HEK293 (cell line): ENCODE data around the gene IGFBP2.
"Not testable (repeated sequence)": the region's sequence is repeated elsewhere in the genome, so short reads cannot be mapped to it uniquely, and the experiment has no call there.

Experiments used
- CTCF ChIA-PET: fragments of 350-600 bp; formaldehyde crosslinking; extraction: SDS; loops from one replicate; lab custom pipeline; 2021; ENCODE audit warnings: antibody characterized with exemption; lab: Yijun Ruan, JAX
- POLR2A ChIA-PET: fragments of 300-600 bp; formaldehyde crosslinking; extraction: SDS; loops from one replicate; lab custom pipeline; 2020; ENCODE audit warnings: antibody characterized with exemption, inconsistent platforms; lab: Yijun Ruan, JAX
- H3K27ac ChIP-seq: fragments of 200-500 bp; sonication (Bioruptor generic); 2 replicates; pipeline ENCODE4 v1.5.1; 2014; ENCODE audit warnings: low read depth, low read length, control low read depth, inconsistent platforms; ENCODE audit errors: extremely low read depth
- H3K36me3 ChIP-seq, 2 experiments: fragments of 200-500 bp in 1 of 2; sonication (Bioruptor generic) in 1 of 2; 1 replicate in 1 of 2; 2 replicates in 1 of 2; pipeline ENCODE4 v1.5.1; 2014 to 2017; ENCODE audit warnings: inconsistent platforms in 2 of 2, low read length in 2 of 2; ENCODE audit not compliant: control insufficient read depth in 2 of 2, insufficient read depth in 1 of 2
- H3K4me1 ChIP-seq: fragments of 200-500 bp; sonication (Bioruptor generic); 2 replicates; pipeline ENCODE4 v1.5.1; 2014; ENCODE audit warnings: mild to moderate bottlenecking, low read length, inconsistent platforms; ENCODE audit not compliant: control insufficient read depth, insufficient read depth
- H3K4me3 ChIP-seq: 2 replicates; pipeline ENCODE4 v1.5.1; 2011; ENCODE audit warnings: low read depth, mild to moderate bottlenecking, control low read depth, low read length, moderate library complexity
- H3K9me3 ChIP-seq: fragments of 200-500 bp; sonication (Bioruptor generic); 2 replicates; pipeline ENCODE4 v1.5.1; 2014; ENCODE audit warnings: low read depth, low read length, inconsistent platforms; ENCODE audit not compliant: control insufficient read depth, insufficient read depth
- ATF2 ChIP-seq: fragments of 450-650 bp; formaldehyde crosslinking; IDR thresholded peaks from 2 replicates; pipeline ENCODE4 v1.5.1; 2016; ENCODE audit warnings: missing biosample characterization, missing genetic modification characterization, low read depth
- EGR2 ChIP-seq: fragments of 450-650 bp; formaldehyde crosslinking; IDR thresholded peaks from 2 replicates; pipeline ENCODE4 v1.5.1; 2016; ENCODE audit warnings: low read depth, missing biosample characterization, missing genetic modification characterization
- ELK4 ChIP-seq: IDR thresholded peaks from 2 replicates; pipeline ENCODE4 v1.6.1; 2011; ENCODE audit warnings: mild to moderate bottlenecking, low read depth, low read length, borderline replicate concordance
- PRDM6 ChIP-seq: fragments of 450-650 bp; formaldehyde crosslinking; IDR thresholded peaks from 2 replicates; pipeline ENCODE4 v1.5.1; 2017; ENCODE audit warnings: missing biosample characterization, missing genetic modification characterization
- REST ChIP-seq: fragments of 450-650 bp; formaldehyde crosslinking; IDR thresholded peaks from 2 replicates; pipeline ENCODE4 v1.5.1; 2016; ENCODE audit warnings: missing biosample characterization, missing genetic modification characterization
- TRIM28 ChIP-seq: IDR thresholded peaks from 2 replicates; pipeline ENCODE4 v1.6.1; 2011; ENCODE audit warnings: low read length, control low read depth, borderline replicate concordance
- ZBTB17 ChIP-seq: fragments of 450-650 bp; formaldehyde crosslinking; IDR thresholded peaks from 2 replicates; pipeline ENCODE4 v1.5.1; 2016; ENCODE audit warnings: missing biosample characterization, missing genetic modification characterization
- ZIC2 ChIP-seq: fragments of 450-650 bp; formaldehyde crosslinking; IDR thresholded peaks from 2 replicates; pipeline ENCODE4 v1.5.1; 2016; ENCODE audit warnings: missing biosample characterization, missing genetic modification characterization
- ZNF114 ChIP-seq: fragments of 450-650 bp; formaldehyde crosslinking; IDR thresholded peaks from 2 replicates; pipeline ENCODE4 v1.5.0; 2017; ENCODE audit warnings: missing biosample characterization, missing genetic modification characterization
- ZNF184 ChIP-seq: fragments of 450-650 bp; IDR thresholded peaks from 2 replicates; pipeline ENCODE4 v1.5.1; 2018; ENCODE audit warnings: missing biosample characterization, mild to moderate bottlenecking, missing genetic modification characterization
- ZNF335 ChIP-seq: fragments of 450-650 bp; formaldehyde crosslinking; conservative IDR thresholded peaks from 2 replicates; pipeline ENCODE4 v1.5.1; 2016; ENCODE audit warnings: missing biosample characterization, missing genetic modification characterization
- ZNF341 ChIP-seq: fragments of 450-650 bp; formaldehyde crosslinking; IDR thresholded peaks from 2 replicates; pipeline ENCODE4; 2016; ENCODE audit warnings: low read depth, missing biosample characterization, missing genetic modification characterization
- ZNF600 ChIP-seq: fragments of 450-650 bp; formaldehyde crosslinking; IDR thresholded peaks from 2 replicates; pipeline ENCODE4 v1.5.1; 2016; ENCODE audit warnings: missing biosample characterization, missing genetic modification characterization
- ZNF623 ChIP-seq: fragments of 450-650 bp; formaldehyde crosslinking; IDR thresholded peaks from 2 replicates; pipeline ENCODE4 v1.5.1; 2016; ENCODE audit warnings: missing biosample characterization, missing genetic modification characterization
- ZNF677 ChIP-seq: fragments of 450-650 bp; IDR thresholded peaks from 2 replicates; pipeline ENCODE4 v1.5.0; 2018; ENCODE audit warnings: missing biosample characterization, mild to moderate bottlenecking, missing genetic modification characterization, moderate library complexity
- ZNF792 ChIP-seq: fragments of 450-650 bp; formaldehyde crosslinking; IDR thresholded peaks from 2 replicates; pipeline ENCODE4 v1.5.1; 2016; ENCODE audit warnings: missing biosample characterization, missing genetic modification characterization
- TF ChIP-seq, protein P1 (sequence below): fragments of 450-650 bp; formaldehyde crosslinking; IDR thresholded peaks from 2 replicates; pipeline ENCODE4 v1.5.1; 2016; ENCODE audit warnings: missing biosample characterization, missing genetic modification characterization
- TF ChIP-seq, protein P2 (sequence below): fragments of 450-650 bp; formaldehyde crosslinking; IDR thresholded peaks from 2 replicates; pipeline ENCODE4 v1.5.1; 2017; ENCODE audit warnings: missing biosample characterization, missing genetic modification characterization

The IGFBP2 gene

GRCh38 chr2:216596236-216596979, 36.8 kb upstream of the IGFBP2 start (continued):
- TF ChIP-seq, protein P1, sequence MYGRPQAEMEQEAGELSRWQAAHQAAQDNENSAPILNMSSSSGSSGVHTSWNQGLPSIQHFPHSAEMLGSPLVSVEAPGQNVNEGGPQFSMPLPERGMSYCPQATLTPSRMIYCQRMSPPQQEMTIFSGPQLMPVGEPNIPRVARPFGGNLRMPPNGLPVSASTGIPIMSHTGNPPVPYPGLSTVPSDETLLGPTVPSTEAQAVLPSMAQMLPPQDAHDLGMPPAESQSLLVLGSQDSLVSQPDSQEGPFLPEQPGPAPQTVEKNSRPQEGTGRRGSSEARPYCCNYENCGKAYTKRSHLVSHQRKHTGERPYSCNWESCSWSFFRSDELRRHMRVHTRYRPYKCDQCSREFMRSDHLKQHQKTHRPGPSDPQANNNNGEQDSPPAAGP (tag by site-specific recombination) = no peak
- TF ChIP-seq REST (tag by site-specific recombination) (no peak), ZNF184 (tag by site-specific recombination) (0 out of 2 replicates have a peak, but pooled peaks have one; percentile 13), ZNF335 (tag by site-specific recombination) (peak; percentile 33; the same call in 1 of the 2 replicates), EGR2 (tag by site-specific recombination) (no peak), ATF2 (tag by site-specific recombination) (no peak), ZIC2 (0 out of 2 replicates have a peak, but pooled peaks have one; percentile 19)
- TF ChIP-seq, protein P2, sequence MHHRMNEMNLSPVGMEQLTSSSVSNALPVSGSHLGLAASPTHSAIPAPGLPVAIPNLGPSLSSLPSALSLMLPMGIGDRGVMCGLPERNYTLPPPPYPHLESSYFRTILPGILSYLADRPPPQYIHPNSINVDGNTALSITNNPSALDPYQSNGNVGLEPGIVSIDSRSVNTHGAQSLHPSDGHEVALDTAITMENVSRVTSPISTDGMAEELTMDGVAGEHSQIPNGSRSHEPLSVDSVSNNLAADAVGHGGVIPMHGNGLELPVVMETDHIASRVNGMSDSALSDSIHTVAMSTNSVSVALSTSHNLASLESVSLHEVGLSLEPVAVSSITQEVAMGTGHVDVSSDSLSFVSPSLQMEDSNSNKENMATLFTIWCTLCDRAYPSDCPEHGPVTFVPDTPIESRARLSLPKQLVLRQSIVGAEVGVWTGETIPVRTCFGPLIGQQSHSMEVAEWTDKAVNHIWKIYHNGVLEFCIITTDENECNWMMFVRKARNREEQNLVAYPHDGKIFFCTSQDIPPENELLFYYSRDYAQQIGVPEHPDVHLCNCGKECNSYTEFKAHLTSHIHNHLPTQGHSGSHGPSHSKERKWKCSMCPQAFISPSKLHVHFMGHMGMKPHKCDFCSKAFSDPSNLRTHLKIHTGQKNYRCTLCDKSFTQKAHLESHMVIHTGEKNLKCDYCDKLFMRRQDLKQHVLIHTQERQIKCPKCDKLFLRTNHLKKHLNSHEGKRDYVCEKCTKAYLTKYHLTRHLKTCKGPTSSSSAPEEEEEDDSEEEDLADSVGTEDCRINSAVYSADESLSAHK (tag by site-specific recombination) = 0 out of 2 replicates have a peak, but pooled peaks have one; percentile 19

GRCh38 chr2:216596980-216597509, 36.2 kb upstream of the IGFBP2 start:
- ChIA-PET CTCF (interaction anchor here (1.1 to 2.9 kb wide), 4 partner anchors 8 to 78 kb away, joined by 4 to 9 read pairs (median 4); no protein-coding TSS in a partner anchor), POLR2A (no interaction called here)
- TF ChIP-seq ELK4 (no peak), ZNF677 (tag by site-specific recombination) (no peak), ZNF600 (tag by site-specific recombination) (no peak), PRDM6 (tag by site-specific recombination) (0 out of 2 replicates have a peak, but pooled peaks have one; percentile 25), ZBTB17 (tag by site-specific recombination) (no peak), TRIM28 (no peak), ZNF623 (tag by site-specific recombination) (no peak), ZNF341 (tag by site-specific recombination) (peak; percentile 24; the same call in 1 of the 2 replicates), ZNF114 (tag by site-specific recombination) (no peak), ZNF792 (tag by site-specific recombination) (no peak)
- H3K9me3 ChIP-seq = no peaks in the 10 kb centered on the region
- H3K4me3 ChIP-seq = no peak overlapping the region
- peaks cover 16% of the 10 kb centered on the region for H3K4me1 ChIP-seq
- H3K36me3 ChIP-seq = no peaks in the 10 kb centered on the region
- no peak overlapping the region for H3K27ac ChIP-seq

GRCh38 chr2:216597825-216598224, 35.4 kb upstream of the IGFBP2 start:
- H3K27ac ChIP-seq, POLR2A ChIA-PET, H3K36me3 ChIP-seq, H3K4me3 ChIP-seq, H3K9me3 ChIP-seq: not testable (repeated sequence)
- CTCF ChIA-PET = interaction anchor here (1.3 to 2.9 kb wide), 2 partner anchors 69 to 79 kb away, joined by 5 to 9 read pairs; no protein-coding TSS in a partner anchor
- H3K4me1 ChIP-seq = peaks cover 16% of the 10 kb centered on the region
